ENCODE data around the gene ID4.
A peak's percentile ranks its signal among the peaks of the same experiment; 100 is the strongest.

ID4 gene

DNA sequence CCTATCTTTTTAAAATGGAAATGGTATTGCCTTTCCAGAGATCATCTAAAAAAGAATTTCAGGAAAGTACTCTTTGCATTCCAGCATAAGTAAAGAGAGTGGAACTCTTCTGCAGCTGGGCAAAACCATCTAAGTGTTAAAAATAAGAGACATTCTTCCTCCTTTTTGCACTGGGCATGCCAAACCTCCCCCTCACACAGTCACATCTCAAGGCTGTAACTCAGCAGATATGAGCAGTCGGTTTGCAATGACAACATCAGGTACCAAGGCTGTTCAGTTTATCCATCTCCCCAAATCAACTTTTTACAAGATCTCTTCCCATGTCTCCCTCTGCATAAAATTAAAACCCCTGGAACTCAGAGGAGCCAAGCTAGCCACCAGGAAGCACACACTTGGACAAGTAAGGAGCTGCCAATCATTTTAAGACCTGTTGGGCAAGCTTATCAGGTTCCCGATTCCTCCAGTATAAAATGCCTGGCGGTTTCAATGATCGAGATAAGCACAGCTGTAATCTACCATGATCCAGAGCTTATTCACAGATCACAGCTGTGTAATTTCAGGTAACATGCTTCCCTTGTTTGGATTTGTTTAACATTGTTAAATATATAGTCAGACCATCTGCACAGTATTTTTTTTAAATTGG lies 23.2 kb downstream of the ID4 start:
- no peak for DNase-seq

DNA sequence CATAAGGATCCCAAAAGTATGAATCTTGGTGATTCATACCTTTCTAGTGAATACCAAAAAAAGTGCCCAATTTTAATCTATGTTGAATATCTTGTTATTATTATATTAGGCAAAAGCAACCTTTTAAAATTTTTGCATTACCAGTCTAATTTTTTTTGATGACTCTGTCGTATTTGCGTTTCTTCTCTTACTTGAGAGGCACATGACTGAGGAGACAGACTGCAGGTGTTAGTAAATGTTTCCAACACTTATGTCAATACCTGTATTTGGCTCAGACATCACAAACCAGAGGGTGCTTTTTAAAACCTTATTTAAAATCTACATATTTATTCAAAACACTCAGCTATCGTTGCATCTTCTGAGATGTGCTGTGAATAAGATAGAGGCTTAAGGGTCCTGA lies 27.1 kb downstream of the ID4 start:
- DNase-seq: no peak

GRCh38 chr6:19865178-19865577 lies 28.0 kb downstream of the ID4 start:
- DNase-seq: no peak

DNA sequence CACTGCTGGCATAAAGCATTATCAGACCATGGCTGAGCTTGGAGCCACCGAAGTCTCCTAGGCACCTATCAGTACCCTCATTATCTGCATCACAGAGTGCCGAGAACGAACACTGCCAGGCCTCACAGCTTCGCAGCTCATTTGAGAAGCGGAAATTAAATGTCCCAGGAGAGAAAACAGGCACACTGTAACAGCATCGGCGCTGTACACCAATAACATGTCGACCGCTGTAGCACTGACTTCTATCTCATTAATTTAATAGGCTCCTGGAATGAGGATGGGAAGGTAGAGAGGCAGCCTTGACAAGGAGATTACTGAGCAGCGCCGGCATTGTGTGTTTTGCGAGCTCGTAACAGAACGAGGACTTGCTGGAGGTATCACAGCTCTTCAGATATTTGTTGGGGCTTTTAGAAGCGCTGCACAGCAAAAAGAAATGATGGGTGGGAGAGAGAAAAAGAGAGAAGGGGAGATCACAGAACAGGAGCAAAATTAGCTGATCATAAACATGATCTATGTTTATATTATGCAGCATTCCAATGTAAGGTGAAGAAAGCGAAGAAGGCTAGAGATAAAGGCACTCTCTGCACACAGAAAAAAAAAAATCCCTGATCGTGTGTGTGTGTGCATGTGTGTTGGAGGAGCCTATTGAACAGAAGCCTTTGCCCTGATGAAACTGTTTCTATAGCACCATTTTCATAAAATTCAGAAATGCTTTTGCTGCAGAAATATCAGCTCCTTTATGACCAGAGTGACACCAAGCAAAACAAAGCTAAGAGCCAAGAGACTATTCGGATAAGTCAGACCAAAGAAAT lies 29.2 kb downstream of the ID4 start:
- no peak for DNase-seq

- DNase-seq: no peak
Observed at GRCh38 chr6:19866985-19867627, 29.9 kb downstream of the ID4 start.

DNA sequence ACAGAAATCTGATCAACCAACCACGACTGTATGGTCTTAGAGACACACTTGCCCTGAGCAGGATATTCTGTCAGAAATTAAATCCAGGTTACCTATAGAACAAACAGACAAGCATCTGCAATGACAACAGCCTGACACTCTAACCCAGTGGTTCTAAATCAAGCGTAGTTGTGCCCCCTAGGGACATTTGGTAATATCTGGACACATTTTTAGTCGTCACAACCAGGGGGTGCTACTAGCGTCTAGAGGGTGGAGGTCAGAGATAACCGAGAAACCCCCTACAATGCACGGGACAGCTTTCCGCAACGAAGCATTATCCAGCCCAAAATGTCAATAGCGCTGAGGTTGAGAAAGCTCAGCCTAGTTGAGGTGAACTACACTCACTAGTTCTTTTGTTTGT lies 32.3 kb downstream of the ID4 start:
- no peak for DNase-seq

GRCh38 chr6:19870322-19870721 lies 33.2 kb downstream of the ID4 start:
- no peak for DNase-seq

DNA sequence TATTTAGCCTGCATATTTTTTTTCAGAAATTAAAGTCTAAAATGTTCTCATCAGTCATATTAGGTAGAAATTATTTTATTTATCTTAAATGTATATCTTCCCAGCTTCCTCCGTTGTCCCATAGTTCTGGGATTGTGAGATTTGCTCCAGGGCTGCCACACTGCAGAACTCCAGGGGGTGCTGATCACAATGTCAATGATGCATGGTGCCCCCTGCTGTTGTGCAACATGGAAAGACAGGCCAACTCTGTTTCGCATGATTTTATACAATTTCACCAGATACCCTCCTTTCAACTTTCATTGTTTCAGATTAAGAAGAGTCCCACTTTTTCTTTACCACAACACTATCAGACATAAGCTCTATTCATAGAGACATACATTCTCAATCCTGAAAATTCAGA lies 35.9 kb downstream of the ID4 start:
- DNase-seq: peak in 1 of 2 experiments; percentile 3

- DNase-seq: no peak
Observed at GRCh38 chr6:19876672-19877071, 39.5 kb downstream of the ID4 start.

- DNase-seq: no peak
Observed at GRCh38 chr6:19879663-19880062, 42.5 kb downstream of the ID4 start.

- no peak for DNase-seq
Observed at GRCh38 chr6:19880066-19880465, 42.9 kb downstream of the ID4 start.

DNA sequence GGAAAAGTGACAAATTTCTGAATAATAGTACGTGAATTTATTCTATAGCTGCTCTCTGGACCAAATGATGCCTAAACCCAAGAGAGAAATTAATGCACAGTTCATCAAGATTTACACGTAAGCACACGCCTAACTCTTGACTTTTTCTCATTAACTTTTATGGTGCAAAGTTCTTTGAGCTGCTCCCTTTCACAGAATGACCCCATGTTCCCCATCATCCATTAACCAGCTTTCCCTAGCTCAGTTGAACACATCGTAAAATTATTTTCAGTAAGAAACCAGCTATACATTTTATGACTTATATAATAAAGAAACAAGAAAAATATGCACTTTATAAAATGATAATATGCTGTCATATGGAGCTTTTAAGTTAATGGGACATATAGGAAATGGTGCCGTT lies 54.3 kb downstream of the ID4 start:
- DNase-seq: no peak
